ENCODE measurements around the gene TMEM154.

DNA sequence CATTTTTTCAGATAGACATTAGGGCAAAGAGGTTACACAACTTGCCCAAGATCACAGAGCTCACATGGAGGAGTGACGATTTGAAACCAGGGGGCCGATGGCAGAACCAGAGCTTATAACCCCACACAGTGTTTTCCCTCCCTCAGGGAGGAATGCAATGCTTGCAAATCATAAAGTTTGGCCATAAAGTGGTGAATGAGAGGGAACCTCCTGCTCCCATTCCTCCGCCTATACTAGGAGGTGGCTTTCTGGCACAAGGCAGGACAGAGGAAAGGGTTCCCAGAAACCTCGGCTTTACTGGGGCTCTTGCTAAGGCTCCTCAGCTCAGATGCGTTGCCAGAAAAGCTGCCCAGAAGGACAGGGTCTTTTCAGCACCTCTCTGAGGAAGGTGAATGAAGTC, 19.3 kb downstream of the TMEM154 start:
- TF ChIP-seq, protein P1, sequence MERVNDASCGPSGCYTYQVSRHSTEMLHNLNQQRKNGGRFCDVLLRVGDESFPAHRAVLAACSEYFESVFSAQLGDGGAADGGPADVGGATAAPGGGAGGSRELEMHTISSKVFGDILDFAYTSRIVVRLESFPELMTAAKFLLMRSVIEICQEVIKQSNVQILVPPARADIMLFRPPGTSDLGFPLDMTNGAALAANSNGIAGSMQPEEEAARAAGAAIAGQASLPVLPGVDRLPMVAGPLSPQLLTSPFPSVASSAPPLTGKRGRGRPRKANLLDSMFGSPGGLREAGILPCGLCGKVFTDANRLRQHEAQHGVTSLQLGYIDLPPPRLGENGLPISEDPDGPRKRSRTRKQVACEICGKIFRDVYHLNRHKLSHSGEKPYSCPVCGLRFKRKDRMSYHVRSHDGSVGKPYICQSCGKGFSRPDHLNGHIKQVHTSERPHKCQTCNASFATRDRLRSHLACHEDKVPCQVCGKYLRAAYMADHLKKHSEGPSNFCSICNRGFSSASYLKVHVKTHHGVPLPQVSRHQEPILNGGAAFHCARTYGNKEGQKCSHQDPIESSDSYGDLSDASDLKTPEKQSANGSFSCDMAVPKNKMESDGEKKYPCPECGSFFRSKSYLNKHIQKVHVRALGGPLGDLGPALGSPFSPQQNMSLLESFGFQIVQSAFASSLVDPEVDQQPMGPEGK (CRISPR knock-in tag; IDR thresholded peaks at IDR 0.05; ENCODE audit: borderline replicate concordance), result no peak
- TF ChIP-seq, protein P2, sequence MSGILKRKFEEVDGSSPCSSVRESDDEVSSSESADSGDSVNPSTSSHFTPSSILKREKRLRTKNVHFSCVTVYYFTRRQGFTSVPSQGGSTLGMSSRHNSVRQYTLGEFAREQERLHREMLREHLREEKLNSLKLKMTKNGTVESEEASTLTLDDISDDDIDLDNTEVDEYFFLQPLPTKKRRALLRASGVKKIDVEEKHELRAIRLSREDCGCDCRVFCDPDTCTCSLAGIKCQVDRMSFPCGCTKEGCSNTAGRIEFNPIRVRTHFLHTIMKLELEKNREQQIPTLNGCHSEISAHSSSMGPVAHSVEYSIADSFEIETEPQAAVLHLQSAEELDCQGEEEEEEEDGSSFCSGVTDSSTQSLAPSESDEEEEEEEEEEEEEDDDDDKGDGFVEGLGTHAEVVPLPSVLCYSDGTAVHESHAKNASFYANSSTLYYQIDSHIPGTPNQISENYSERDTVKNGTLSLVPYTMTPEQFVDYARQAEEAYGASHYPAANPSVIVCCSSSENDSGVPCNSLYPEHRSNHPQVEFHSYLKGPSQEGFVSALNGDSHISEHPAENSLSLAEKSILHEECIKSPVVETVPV (CRISPR knock-in tag; IDR thresholded peaks at IDR 0.05), result no peak
